Activated CD8-positive, alpha-beta memory T cell treated with anti-CD3 and anti-CD28 coated beads for 4 hours (primary cell): ENCODE data around the gene CFAP161.

Source experiments
- DNase-seq, 2 donors: peaks; one replicate each; pipeline ENCODE4 v3.0.0-alpha.2; 2020; ENCODE audit warnings: low read depth in 2 of 2

Gene CFAP161, protein sequence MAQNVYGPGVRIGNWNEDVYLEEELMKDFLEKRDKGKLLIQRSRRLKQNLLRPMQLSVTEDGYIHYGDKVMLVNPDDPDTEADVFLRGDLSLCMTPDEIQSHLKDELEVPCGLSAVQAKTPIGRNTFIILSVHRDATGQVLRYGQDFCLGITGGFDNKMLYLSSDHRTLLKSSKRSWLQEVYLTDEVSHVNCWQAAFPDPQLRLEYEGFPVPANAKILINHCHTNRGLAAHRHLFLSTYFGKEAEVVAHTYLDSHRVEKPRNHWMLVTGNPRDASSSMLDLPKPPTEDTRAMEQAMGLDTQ

DNA sequence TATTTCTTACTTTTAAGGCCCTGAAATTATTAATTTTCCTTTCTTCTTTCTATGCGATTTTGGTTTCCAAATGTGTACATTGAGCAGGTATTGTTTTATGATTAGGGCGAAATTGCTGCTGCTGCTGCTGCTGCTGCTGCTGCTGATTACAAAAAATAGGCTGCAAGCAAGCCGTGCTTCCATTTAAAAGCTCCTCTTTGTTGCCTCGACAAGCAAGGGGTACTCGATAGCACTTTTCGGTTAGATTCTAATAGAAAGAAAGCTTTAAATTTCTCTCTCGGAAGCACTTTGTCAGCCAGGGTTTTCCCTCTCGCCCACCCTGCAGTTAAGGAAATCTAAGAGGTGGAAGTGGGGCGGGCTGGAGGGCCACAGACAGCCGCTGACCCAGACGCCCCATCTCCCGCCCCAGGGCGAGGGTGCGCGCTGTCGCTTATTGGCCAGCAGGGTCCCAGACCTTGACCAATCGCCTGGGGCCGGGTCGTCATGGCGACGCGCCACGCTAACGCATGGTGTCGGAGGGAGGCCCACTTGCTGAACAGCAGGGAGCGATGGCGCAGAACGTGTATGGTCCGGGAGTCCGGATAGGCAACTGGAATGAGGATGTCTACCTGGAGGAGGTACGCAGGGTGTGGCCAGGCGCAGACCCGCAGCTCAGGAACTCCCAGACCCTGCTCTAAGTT lies at the start of gene CFAP161:
CFAP161 (plus strand) TSS at position 489 of the 680 bp plus-strand sequence; CDS start at position 549, 60 bp downstream.
- no peak for DNase-seq

DNA sequence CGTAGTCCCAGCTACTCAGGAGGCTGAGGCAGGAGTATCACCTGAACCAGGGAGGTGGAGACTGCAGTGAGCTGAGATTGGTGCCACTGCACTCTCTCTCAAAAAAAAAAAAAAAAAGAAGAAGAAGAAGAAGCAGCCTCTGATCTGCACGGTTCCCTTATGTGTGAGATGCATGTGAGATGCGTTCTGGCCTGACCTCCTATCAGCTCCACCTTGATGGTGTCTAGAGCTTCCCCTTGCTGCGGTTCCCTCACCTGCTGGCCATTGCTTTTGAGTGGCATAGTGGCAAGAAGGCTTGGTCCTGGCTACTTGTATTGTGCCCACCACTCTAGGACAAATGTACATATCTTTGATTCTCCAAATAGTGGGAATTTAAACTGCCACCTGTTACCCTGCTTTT lies 49.4 kb upstream of the CFAP161 start:
- no peak for DNase-seq

DNA sequence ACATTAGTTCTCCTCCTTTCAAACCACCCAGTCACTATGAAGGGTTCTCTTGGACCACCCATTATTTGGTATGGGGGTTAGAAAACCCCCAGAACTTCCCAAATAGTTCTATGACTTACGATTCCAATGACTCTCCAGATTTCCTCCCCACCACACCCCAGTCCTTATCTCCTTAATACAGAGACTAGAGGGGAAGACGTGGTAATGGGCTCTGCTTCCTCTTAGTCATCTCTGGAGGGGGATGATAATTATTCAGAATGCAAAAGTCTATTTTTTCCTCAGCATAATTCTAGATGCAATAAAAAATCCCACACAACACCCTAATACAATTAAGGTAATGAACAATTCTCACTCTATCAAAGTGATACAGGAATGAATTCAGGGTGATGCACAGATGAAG lies 48.9 kb upstream of the CFAP161 start:
- DNase-seq: no peak

DNA sequence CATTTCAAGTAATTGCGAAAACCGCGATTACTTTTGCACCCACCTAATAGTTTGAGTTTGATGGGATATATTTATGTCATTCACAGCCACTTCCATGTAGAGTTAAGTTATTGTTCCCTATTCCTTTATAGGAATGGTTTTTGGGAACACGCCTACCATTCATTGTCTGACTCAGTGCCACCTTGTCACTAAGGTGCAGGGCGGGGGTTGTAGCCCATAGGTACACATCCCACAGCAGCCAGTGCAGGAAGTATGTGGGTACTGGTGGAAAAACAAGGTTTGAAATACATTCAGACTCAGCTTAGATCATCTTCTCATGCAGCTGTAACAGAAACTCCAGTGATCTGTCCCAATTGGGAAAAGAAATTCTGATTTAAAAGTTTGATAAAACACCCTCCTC lies 48.2 kb upstream of the CFAP161 start:
- DNase-seq: no peak

DNA sequence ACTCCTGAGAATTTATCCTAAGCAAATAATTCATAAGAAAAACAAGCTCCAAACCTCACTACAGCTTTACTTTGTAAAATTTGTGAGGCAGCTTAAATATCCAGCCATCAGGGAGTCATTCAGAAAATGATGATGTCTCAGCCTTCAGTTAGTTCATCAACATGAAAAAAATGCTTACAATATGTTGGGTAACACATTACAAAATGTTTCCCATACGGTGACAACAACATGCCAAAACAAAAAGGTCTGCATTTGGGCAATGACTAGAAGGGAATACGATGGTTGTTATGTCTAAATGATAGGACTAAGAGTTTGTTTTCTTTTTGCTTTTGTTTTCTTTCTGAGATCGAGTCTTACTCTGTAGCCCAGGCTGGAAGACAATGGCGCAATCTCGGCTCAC lies 47.0 kb upstream of the CFAP161 start:
- no peak for DNase-seq

DNA sequence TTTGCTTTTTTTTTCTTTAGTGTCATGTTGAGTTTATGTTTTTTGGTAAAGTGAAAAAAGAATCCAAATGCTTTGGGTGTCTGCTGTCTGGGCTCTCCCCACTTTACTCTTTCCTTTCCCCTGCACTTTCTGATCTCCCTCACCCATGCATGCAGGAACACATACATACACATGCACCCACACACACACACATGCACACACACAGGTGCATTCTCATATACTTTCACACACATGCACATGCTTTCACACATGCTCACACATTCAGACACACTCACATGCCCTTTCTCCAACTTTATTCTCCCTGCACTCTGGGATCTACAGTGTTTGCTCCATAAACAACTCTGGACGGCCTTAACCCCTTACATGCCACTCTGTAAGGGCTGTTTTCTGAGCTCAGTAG lies 46.4 kb upstream of the CFAP161 start:
- no peak for DNase-seq

DNA sequence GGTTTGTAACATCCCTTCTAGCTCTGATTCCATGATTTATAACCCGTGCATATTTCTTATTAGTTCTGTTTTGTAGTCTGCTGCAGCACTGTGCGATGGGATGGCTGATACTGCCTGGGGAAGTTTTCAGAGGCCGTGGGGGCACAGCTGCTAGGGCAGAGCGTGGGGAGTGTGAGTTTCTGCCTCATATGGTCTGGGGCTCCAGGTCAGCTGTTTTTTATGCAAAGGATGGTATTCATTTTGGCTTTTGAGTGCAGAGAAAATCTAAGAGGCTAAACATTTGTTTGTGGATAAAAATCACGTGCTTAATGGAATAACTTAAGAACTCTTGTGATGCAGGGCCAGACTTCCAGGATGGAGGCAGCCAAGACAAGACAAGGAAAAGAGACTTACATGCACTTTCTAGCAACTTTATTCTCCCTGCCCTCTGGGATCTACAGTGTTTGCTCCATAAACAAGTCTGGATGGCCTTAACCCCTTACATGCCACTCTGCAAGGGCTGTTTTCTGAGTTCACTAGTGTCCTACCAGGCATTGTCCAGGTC lies 45.5 kb upstream of the CFAP161 start:
- no peak for DNase-seq

DNA sequence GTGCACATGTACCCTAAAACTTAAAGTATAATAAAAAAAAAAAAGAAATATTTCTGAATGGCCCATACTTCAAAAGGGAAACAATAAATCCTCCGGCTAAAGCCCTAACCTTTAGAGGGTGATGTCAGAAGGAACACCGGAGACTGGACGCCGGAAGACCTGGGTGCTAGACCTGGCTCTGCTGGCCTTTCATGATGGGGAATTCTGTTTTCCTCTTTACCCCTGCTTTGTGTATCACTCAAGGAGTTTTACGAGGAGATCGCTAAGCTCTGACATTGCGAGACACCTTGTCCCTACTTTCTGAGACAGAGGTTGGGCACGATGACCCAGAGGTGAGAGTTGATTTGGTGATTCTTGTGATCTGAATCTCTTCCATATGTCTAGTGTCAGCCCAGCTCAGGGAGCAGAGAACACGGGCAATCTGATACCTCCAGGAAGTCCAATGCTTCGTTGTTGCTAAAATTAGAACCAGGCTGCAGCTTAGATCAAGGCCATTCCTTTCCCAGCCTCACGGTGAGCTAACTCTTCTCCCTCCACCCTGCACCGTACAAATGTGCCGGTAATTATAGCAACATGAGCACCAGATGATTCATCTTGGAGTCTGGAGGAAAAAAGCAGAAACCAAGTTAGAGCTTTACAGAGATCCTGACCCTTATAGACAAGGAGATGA lies 42.0 kb upstream of the CFAP161 start:
- DNase-seq: no peak

DNA sequence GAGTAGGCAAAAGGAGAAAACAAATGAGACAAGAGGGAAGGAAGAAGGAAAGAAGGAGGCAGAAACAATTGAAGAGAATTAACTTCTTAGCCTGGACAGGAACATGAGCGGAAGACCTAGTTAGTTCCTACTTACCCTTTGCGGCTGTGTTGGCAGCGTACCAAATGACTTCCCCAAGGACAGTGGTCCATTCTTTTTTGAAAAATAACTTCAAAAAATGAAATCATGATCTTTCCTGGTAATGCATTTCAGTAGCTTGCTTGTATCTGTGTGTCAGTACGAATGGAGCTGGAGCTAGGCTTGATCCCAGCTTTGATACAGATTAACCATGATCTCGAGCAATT lies 41.5 kb upstream of the CFAP161 start:
- DNase-seq: no peak

DNA sequence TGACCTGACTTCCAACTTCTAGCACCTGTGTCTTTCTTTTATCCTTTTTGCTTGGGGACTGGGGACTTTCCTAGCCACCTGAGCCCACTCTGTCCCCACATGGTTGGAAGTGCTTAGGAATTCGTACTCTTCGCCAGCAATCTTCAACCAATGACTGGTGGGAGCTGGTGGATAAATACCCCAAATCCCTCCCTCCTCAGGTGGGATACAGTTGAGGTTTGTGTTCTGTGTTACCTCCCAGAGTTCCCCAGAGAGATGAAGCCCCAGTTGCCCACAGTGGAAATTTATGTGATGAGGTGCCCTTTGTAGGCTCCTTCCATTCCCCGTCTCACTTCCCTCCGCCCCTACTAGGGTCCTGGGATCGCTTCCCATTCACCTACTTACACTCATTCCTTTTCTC lies 40.1 kb upstream of the CFAP161 start:
- DNase-seq: no peak

DNA sequence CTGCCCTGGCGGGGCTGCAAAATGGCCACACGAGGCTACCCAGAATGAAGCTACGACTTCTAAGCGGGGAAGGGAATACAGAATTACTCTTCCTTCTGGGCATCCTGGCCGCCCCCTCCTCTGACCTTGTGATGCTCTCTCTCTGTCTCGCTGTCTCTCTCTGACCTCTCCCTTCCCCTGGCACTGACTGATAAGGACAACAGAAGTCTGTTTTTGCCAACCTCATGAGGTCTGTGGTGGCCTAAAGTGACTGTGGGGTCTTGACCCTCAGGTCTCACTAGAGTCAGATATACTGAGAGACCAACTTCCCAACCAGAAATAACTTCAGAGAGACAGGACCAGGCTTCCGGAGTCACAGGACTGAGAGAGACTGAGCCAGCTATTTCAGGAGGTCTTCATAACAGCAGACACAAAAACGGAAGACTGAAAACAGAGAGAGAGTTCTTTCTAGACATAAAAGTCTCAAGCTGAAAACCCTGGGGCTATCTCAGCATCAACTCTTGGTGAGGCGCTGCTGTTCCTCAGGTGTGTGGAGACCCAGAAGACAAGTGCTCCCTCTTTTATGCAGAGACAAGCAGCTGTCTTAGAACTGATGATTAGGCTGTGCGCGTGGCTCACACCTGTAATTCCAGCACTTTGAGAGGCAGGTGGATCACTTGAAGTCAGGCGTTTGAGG lies 38.2 kb upstream of the CFAP161 start:
- no peak for DNase-seq

DNA sequence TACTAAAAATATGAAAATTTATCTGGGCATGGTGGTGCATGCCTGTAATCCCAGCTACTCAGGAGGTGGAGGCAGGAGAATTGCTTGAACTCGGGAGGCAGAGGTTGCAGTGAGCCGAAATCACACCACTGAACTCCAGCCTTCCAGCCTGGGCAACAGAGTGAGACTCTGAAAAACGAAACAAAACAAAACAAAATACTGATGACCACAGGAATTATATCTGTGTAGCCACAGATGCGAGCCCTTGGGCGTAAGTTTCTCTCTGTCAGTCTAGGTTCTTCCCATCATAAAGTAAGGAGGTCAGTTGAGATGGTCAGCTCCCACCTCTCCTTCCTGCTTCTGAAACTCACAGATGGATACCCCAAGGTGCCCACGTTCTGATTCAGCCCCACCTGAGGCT lies 37.7 kb upstream of the CFAP161 start:
- no peak for DNase-seq

DNA sequence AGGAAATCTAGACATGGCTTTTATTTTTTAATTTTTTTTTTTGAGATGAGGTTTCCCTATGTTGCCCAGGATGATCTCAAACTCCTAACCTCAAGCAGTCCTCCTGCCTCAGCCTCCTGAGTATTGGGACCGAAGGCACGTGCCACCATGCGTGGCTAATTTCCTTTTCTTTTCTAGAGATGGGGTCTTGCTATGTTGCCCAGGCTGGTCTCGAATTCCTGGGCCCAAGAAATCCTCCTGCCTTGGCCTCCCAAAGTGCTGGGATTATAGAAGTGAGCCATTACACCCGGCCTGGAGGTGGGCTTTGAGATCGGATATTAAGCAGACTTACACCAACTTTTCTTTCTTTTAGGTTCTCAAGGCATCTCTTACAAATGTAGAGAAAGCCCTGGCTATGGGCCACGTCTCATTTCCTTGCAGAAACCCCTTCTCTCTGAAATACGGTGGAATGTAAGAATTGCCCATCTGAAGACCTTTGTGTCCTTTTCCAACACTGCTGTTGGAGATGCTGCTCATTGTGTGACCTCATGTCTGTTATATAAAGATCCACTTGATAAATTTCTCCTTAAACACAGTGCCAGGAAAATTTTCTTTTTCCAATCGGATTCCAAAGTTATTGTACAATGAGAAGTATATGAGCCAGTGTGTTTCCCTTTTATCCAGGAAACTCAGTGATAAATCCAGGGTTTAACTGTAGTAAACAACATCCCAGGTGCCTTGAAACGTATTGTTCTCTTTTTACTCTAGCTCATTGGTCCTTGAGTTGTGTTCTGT lies 36.8 kb upstream of the CFAP161 start:
- DNase-seq: no peak

DNA sequence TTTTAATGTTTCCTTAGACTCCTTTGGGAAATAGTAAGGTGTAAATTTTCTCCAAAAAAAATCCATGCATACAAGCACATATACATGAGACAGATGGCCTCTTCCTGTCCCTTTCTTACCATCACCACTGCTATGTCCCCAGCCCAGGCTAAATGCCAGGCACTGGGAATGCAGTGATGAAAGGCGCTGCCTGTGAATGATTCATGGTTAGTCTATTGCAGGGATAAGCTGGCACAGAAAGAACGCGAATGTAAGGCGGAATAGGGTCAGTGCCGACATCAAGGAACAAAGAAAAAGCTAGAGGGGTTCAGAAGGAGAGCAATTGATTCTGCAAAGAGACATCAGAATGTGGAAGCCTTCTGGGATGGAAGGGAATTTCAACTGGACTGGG lies 36.2 kb upstream of the CFAP161 start:
- no peak for DNase-seq

DNA sequence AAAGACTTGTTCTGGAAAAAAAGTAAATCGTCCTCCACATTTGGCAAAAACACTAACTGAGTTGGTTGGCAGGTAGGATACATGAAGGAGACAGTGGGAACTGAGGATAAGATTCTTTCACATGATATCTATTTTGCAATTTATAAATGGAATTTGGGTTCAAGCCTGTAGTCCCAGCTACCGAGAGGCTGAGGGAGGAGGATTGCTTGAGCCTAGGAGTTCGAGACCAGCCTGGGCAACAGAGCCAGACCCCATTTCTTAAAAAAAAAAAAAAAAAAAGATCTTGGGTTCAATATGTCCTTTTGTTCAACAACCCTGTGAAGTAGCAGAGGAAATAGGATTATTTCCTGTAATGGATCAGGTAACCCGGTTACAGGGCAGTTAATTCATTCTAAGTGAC lies 35.7 kb upstream of the CFAP161 start:
- no peak for DNase-seq

DNA sequence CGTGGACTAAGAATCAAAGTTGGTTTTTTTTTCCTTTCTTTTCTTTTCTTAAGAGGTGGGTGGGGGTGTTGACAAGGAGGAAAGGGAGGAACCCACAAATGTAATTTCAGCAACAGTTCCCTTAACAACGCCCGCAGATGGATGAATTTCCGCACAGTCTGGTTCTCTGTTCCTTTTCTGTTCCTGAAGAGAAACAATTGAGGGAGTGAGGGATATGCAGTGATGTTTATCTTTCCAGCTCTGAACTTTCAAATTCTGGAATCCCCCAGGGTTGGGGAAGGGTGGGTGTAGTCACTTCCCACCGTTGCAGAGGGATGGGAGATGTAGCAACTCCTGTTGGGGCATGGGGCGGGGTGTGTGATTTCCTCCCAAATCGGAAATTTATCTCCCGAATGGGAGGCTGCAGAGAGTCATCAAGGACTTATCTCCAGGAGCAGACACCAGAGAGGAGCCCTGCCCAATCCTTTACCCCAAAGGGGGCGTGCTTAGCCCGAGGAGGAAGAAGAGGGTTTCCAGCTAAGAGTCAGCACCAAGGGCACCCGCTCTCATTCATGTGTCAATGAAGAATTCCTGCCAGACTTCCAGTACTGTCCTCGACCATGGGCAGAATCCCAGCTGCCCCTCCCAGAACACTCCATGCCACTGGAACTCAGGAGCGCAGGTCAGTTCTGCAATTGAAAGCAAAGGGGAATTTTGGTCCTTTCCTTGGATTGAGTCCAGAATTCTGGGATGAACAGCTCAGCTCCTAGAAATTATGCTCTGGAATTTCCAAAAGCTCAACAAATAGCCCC lies 35.0 kb upstream of the CFAP161 start:
- no peak for DNase-seq

DNA sequence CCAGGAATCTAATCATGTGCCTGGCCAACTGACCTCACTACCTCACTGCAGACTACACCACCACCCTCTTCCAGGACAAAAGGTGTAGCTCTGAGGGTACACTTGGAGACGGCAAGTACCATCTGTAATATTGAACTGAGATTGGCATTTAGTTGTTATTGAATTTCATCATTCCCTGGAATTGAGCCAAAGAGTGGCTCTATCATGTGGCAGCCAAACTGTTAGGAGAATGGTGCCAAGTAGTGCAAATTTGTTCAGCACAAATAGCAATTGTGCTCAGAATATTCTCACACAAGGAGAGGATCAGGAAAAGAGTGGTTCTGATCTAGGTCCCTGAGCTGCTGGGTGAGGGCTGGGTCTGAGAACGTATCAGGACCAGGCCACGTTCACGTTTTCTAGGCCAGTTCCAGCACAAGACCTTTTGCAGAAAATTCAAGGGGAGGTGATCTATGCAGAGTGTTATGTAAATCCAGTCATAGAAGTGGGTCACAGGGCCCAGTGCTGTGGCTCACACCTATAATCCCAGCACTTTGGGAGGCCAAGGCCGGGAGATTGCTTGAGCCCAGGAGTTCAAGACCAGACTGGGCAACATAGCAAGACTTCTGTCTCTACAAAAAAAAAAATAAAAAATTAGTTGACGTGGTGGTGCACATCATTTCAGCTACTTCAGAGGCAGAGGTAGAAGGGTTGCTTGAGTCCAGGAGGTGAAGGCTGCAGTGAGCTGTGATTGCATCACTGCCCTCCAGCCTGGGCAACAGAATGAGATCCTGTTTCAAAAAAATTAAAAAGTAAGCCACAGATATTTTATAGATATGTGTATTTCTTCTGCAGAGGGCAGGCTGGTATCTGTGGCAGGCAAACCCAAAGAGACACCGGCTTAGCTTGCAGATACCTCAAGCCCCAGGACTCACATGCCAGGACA lies 31.9 kb upstream of the CFAP161 start:
- DNase-seq: no peak

DNA sequence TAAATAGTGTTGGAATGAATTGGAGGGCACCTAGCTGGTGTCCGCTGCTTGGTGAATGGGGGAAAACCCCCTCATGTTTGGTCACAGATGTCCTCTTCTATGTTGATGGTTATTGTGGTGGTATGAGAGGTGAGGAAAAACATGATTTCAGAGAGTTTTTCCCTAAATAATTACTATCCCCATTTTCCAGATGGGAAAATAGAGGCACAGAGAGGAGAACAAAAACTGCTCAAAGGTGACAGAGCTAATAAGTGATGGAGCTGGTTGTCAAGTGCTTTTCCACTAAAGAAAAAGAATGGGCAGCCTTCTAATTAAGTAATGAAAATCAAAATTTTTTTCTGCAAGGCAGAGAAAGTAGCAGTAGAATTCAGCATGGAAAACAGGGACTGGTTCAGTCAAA lies 30.2 kb upstream of the CFAP161 start:
- DNase-seq: no peak

DNA sequence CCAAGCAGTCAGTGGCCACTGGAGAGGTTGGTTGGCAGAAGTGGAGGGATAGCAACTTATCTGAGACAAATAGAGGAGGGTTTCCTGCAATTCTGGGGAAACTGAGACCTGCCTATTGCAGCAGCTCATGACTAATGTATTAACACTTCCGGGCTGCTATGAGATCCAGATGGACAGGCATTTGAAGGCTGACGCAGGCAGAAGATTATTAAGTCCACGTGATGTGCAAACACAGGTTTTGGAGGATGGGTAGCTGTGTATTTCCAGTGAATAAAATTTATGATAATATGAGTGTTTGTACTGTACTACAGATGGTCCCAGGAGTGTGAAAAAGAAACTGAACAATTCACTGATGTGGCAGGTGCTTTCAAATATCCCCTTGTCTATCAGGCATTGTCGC lies 28.5 kb upstream of the CFAP161 start:
- no peak for DNase-seq

DNA sequence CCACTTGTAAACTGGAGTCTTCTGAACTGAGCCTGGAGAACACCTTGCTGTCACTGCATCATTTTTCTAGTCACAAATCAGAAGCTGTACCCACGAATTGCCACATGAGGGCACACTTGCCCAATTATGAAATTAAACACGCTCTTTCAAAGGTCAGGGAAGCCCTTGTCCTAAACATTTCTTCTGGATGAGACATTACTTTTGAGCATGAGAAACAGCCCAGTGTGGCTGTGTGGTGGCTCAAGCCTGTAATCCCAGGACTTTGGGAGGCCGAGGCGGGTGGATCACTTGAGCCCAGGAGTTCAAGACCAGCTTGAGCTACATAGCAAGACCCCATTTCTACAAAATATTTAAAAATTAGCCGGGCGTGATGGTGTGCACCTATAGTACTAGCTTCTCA lies 27.5 kb upstream of the CFAP161 start:
- no peak for DNase-seq
